Hepatocyte (in vitro differentiated cells): Measurements from ENCODE around the gene PIGN.

ENCODE experiments used
- EZH2phosphoT487 ChIP-seq: fragments of 200-600 bp; sonication (generic); IDR thresholded peaks from one replicate; pipeline ENCODE4 v1.6.1; 2018; ENCODE audit warnings: antibody characterized with exemption, mild to moderate bottlenecking, low read depth, moderate library complexity; ENCODE audit not compliant: unreplicated experiment, severe bottlenecking
- TF ChIP-seq, protein P1 (sequence below): fragments of 200-600 bp; sonication (generic); IDR thresholded peaks from 2 replicates; pipeline ENCODE4 v1.5.1; 2016; ENCODE audit warnings: antibody characterized with exemption, mild to moderate bottlenecking; ENCODE audit not compliant: poor library complexity

DNA sequence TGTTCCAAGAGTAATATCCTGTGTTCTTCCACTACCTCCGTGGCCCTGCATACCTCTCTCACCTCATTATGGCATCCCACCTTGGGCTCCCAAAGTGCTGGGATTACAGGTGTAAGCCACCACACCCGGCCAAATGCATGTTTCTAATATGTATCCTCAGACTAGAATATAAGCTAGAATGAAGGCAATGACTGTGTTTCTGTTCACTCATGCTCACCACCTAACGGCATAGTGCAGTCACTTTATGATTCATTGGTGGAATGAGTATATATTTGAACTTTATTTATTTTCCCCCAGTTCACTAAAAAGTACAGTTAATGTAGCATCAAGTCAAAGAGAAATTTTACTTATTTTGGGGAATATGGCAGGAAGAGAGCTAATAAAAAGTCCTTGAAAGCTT is 11.3 kb downstream of the PIGN start:
- TF ChIP-seq, protein P1, sequence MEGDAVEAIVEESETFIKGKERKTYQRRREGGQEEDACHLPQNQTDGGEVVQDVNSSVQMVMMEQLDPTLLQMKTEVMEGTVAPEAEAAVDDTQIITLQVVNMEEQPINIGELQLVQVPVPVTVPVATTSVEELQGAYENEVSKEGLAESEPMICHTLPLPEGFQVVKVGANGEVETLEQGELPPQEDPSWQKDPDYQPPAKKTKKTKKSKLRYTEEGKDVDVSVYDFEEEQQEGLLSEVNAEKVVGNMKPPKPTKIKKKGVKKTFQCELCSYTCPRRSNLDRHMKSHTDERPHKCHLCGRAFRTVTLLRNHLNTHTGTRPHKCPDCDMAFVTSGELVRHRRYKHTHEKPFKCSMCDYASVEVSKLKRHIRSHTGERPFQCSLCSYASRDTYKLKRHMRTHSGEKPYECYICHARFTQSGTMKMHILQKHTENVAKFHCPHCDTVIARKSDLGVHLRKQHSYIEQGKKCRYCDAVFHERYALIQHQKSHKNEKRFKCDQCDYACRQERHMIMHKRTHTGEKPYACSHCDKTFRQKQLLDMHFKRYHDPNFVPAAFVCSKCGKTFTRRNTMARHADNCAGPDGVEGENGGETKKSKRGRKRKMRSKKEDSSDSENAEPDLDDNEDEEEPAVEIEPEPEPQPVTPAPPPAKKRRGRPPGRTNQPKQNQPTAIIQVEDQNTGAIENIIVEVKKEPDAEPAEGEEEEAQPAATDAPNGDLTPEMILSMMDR, result no peak
- no peak for TF ChIP-seq EZH2phosphoT487
